H1 (cell line): Measurements from ENCODE around the gene DIAPH1. TPM values are rescaled to one million over a fixed set of nuclear protein-coding genes. Genes with fewer than 3 reads are reported as not detected.

Source experiments
- ATF3 ChIP-seq: IDR thresholded peaks from 2 replicates; pipeline ENCODE4 v1.6.1; 2011; ENCODE audit warnings: low read depth, mild to moderate bottlenecking, low read length; ENCODE audit not compliant: insufficient read depth
- BRCA1 ChIP-seq: IDR thresholded peaks from 2 replicates; pipeline ENCODE4 v1.6.1; 2012; ENCODE audit warnings: low read depth, low read length, improper control_type of control experiment
- CHD2 ChIP-seq: IDR thresholded peaks from 2 replicates; pipeline ENCODE4 v1.6.1; 2012; ENCODE audit warnings: low read length, improper control_type of control experiment
- EZH2 ChIP-seq: fragments of 200-600 bp; sonication (generic); IDR thresholded peaks from 2 replicates; pipeline ENCODE4 v1.7.1; 2012; ENCODE audit warnings: low read depth, mild to moderate bottlenecking, moderate library complexity, low read length, inconsistent platforms; ENCODE audit not compliant: severe bottlenecking
- JUND ChIP-seq: IDR thresholded peaks from 2 replicates; pipeline ENCODE4 v1.6.1; 2011; ENCODE audit warnings: mild to moderate bottlenecking, improper control_type of control experiment, low read length
- SAP30 ChIP-seq: fragments of 300-600 bp; sonication (generic); IDR thresholded peaks from 2 replicates; pipeline ENCODE4 v1.7.1; 2012; ENCODE audit warnings: low read length, moderate library complexity, mild to moderate bottlenecking, inconsistent platforms; ENCODE audit not compliant: insufficient read depth, insufficient replicate concordance
- polyA plus RNA-seq, 7 experiments: library from polyadenylated mRNA; depleted of rRNA in 3 of 7; stranded (reverse) in 5 of 7; unstranded in 2 of 7; fragments of >200 nt in 5 of 7; fragments of 200-250 nt in 2 of 7; gene quantifications; 1 replicate in 5 of 7; 2 replicates in 1 of 7; 4 replicates in 1 of 7; pipeline versions ENCODE4 v1.2.1 to v1.2.3, GENCODE V29; 2011 to 2013; ENCODE audit warnings: missing spikeins in 2 of 7, mixed read lengths in 2 of 7
- total RNA-seq: library from RNA; stranded (reverse); fragmentation: NEBNext Ultra II Directional; extraction: Animal tissue kit (Norgen Biotek cat#: 25700); gene quantifications from 2 replicates; pipeline ENCODE4 v1.2.1, GENCODE V29; 2021

The DIAPH1 gene
- total and polyA plus RNA-seq, 2 of the 8 experiments (the other 6 are each of a cell fraction or from before 2014, with no cell fraction given): 61.2 to 114 TPM

GRCh38 chr5:141640051-141640415 lies 21.2 kb upstream of the DIAPH1 start (continued):
- no peak for TF ChIP-seq ATF3
- no peak for TF ChIP-seq BRCA1
- no peak for TF ChIP-seq CHD2
- TF ChIP-seq EZH2: no peak
- no peak for TF ChIP-seq SAP30
- no peak for TF ChIP-seq JUND
- TF ChIP-seq, all 59 proteins: peak for 0
